ENCODE measurements around the gene OR2AT4. TPM values are rescaled to one million over a fixed set of nuclear protein-coding genes. Genes with fewer than 3 reads are reported as not detected.

Gene OR2AT4
- total and polyA plus RNA-seq, 2 experiments from 2014 or later = not detected

GRCh38 chr11:75072582-75072981, 24.1 kb downstream of the OR2AT4 start:
- H3K36me3 ChIP-seq (ENCODE audit: low read depth) = no peaks in the 10 kb centered on the region
- H3K4me2 ChIP-seq (ENCODE audit: unreplicated experiment) = no peak overlapping the region
- no peak overlapping the region for H2AFZ ChIP-seq
- no peaks in the 10 kb centered on the region for H3K9me2 ChIP-seq (ENCODE audit: insufficient read depth)
- TF ChIP-seq EZH2phosphoT487 (IDR thresholded peaks at IDR 0.05; ENCODE audit: insufficient read depth, low read depth) = no peak
- no peak for TF ChIP-seq EZH2 (IDR thresholded peaks at IDR 0.05; ENCODE audit: insufficient read depth, poor library complexity, severe bottlenecking)
- 15 to 18% methylated on average over 2 of the region's 2 CpGs for WGBS, 2 experiments (ENCODE audit: low coverage in 1 of 2, low lambda C conversion rate in 2 of 2, missing lambda C conversion rate in 2 of 2)
- peaks cover 51% of the 10 kb centered on the region for H3K27me3 ChIP-seq (replicated peaks; ENCODE audit: insufficient read depth)
- no peaks in the 10 kb centered on the region for H3K4me1 ChIP-seq (ENCODE audit: insufficient read depth)
- H3K79me2 ChIP-seq (ENCODE audit: insufficient read depth) = no peaks in the 10 kb centered on the region
- H3K9me3 ChIP-seq (ENCODE audit: low read depth) = no peaks in the 10 kb centered on the region
- no peak for DNase-seq
- H4K20me1 ChIP-seq (ENCODE audit: insufficient read depth) = no peaks in the 10 kb centered on the region
- no peak overlapping the region for H3K4me3 ChIP-seq
- H3K9ac ChIP-seq = no peak overlapping the region
- H3F3A ChIP-seq (ENCODE audit: insufficient read depth) = no peaks in the 10 kb centered on the region
- no peak overlapping the region for H3K27ac ChIP-seq
- in situ Hi-C loops (cut with MboI) = no loop called here

DNA sequence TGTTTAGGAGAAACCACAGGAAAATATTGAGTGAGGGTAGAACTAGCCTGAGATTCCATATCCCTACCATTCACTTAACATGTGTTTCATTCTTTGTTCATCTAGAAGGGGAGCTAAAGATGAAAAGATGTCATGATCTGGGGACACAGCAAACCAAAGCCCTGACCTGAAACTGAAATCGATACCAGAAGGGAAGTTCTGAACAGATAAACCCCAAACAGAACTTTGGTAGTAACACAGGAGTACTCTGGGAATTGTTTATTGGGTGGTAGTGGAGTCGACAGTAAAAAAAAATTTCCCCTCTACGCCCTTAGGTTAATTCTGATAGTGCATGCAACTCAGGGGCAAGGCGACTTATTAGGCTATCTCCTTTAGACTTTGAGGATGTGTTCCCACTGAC, 27.2 kb downstream of the OR2AT4 start:
- H3K4me1 ChIP-seq (ENCODE audit: insufficient read depth) = no peaks in the 10 kb centered on the region
- H3K9me2 ChIP-seq (ENCODE audit: insufficient read depth) = no peaks in the 10 kb centered on the region
- no peak overlapping the region for H3K27ac ChIP-seq
- H3K27me3 ChIP-seq (replicated peaks; ENCODE audit: insufficient read depth) = peaks cover 64% of the 10 kb centered on the region
- TF ChIP-seq EZH2phosphoT487 (IDR thresholded peaks at IDR 0.05; ENCODE audit: insufficient read depth, low read depth) = no peak
- no peak for TF ChIP-seq EZH2 (IDR thresholded peaks at IDR 0.05; ENCODE audit: insufficient read depth, poor library complexity, severe bottlenecking)
- DNase-seq = no peak
- H2AFZ ChIP-seq = no peak overlapping the region
- H3K4me3 ChIP-seq = no peak overlapping the region
- no peak overlapping the region for H3K9ac ChIP-seq
- no peaks in the 10 kb centered on the region for H3K36me3 ChIP-seq (ENCODE audit: low read depth)
- H3K4me2 ChIP-seq (ENCODE audit: unreplicated experiment) = no peak overlapping the region
- no peaks in the 10 kb centered on the region for H3K9me3 ChIP-seq (ENCODE audit: low read depth)
- WGBS, 2 experiments (ENCODE audit: low coverage in 1 of 2, low lambda C conversion rate in 2 of 2, missing lambda C conversion rate in 2 of 2) = 42 to 45% methylated on average over 4 of the region's 4 CpGs
- no peaks in the 10 kb centered on the region for H3K79me2 ChIP-seq (ENCODE audit: insufficient read depth)
- H4K20me1 ChIP-seq (ENCODE audit: insufficient read depth) = no peaks in the 10 kb centered on the region
- in situ Hi-C loops (cut with MboI) = no loop called here
- no peaks in the 10 kb centered on the region for H3F3A ChIP-seq (ENCODE audit: insufficient read depth)

- in situ Hi-C loops (cut with MboI) = no loop called here
Observed at GRCh38 chr11:75068993-75069392, 27.7 kb downstream of the OR2AT4 start.

DNA sequence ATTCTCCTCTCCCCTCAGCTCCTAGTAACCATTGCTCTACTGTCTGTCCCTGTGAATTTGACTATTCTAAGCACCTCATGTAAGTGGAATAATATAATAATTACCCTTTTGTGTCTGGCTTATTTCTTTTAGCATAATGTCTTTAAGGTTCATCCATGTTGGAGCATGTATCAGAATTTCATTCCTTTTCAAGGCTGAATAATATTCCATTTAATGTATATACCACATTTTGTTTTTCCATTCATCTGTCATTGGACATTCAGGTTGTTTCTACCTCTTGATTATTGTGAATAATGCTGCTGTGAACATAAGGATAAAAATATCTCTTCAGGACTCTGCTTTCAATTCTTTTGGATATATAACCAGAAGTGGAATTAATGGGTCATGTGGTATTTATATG, 28.1 kb downstream of the OR2AT4 start:
- Histone ChIP-seq H2AFZ (no peak overlapping the region), H3K36me3 (ENCODE audit: low read depth) (no peaks in the 10 kb centered on the region), H4K20me1 (ENCODE audit: insufficient read depth) (no peaks in the 10 kb centered on the region), H3K9me2 (ENCODE audit: insufficient read depth) (no peaks in the 10 kb centered on the region), H3K27me3 (replicated peaks; ENCODE audit: insufficient read depth) (peaks cover 55% of the 10 kb centered on the region), H3K9ac (no peak overlapping the region), H3K79me2 (ENCODE audit: insufficient read depth) (no peaks in the 10 kb centered on the region), H3K9me3 (ENCODE audit: low read depth) (no peaks in the 10 kb centered on the region), H3K4me2 (ENCODE audit: unreplicated experiment) (no peak overlapping the region), H3K4me1 (ENCODE audit: insufficient read depth) (no peaks in the 10 kb centered on the region), H3K4me3 (no peak overlapping the region), H3K27ac (no peak overlapping the region), H3F3A (ENCODE audit: insufficient read depth) (no peaks in the 10 kb centered on the region)
- in situ Hi-C loops (cut with MboI) = no loop called here
- no peak for TF ChIP-seq EZH2phosphoT487 (IDR thresholded peaks at IDR 0.05; ENCODE audit: insufficient read depth, low read depth)
- TF ChIP-seq EZH2 (IDR thresholded peaks at IDR 0.05; ENCODE audit: insufficient read depth, poor library complexity, severe bottlenecking) = no peak
- DNase-seq = no peak

More at GRCh38 chr11:75068993-75069392, 27.7 kb downstream of the OR2AT4 start:
- no peaks in the 10 kb centered on the region for H3K36me3 ChIP-seq (ENCODE audit: low read depth)
- H3K4me3 ChIP-seq = no peak overlapping the region
- peaks cover 59% of the 10 kb centered on the region for H3K27me3 ChIP-seq (replicated peaks; ENCODE audit: insufficient read depth)
- H3K9me2 ChIP-seq (ENCODE audit: insufficient read depth) = no peaks in the 10 kb centered on the region
- H3K27ac ChIP-seq = no peak overlapping the region
- H3K9ac ChIP-seq = no peak overlapping the region
- H4K20me1 ChIP-seq (ENCODE audit: insufficient read depth) = no peaks in the 10 kb centered on the region
- DNase-seq = no peak
- TF ChIP-seq EZH2phosphoT487 (IDR thresholded peaks at IDR 0.05; ENCODE audit: insufficient read depth, low read depth) (no peak), EZH2 (IDR thresholded peaks at IDR 0.05; ENCODE audit: insufficient read depth, poor library complexity, severe bottlenecking) (no peak)
- H3K4me1 ChIP-seq (ENCODE audit: insufficient read depth) = no peaks in the 10 kb centered on the region
- H3K79me2 ChIP-seq (ENCODE audit: insufficient read depth) = no peaks in the 10 kb centered on the region
- no peaks in the 10 kb centered on the region for H3K9me3 ChIP-seq (ENCODE audit: low read depth)
- no peak overlapping the region for H3K4me2 ChIP-seq (ENCODE audit: unreplicated experiment)
- H3F3A ChIP-seq (ENCODE audit: insufficient read depth) = no peaks in the 10 kb centered on the region
- no peak overlapping the region for H2AFZ ChIP-seq

- Histone ChIP-seq H3K9me2 (ENCODE audit: insufficient read depth) (no peaks in the 10 kb centered on the region), H3K27me3 (replicated peaks; ENCODE audit: insufficient read depth) (peaks cover 49% of the 10 kb centered on the region; the same call in 1 of the 2 replicates), H3K36me3 (ENCODE audit: low read depth) (no peaks in the 10 kb centered on the region), H3F3A (ENCODE audit: insufficient read depth) (no peaks in the 10 kb centered on the region), H3K4me2 (ENCODE audit: unreplicated experiment) (no peak overlapping the region), H3K27ac (no peak overlapping the region), H2AFZ (no peak overlapping the region), H3K9me3 (ENCODE audit: low read depth) (no peaks in the 10 kb centered on the region), H3K4me1 (ENCODE audit: insufficient read depth) (no peaks in the 10 kb centered on the region), H3K4me3 (no peak overlapping the region), H4K20me1 (ENCODE audit: insufficient read depth) (no peaks in the 10 kb centered on the region), H3K79me2 (ENCODE audit: insufficient read depth) (no peaks in the 10 kb centered on the region), H3K9ac (no peak overlapping the region)
- in situ Hi-C loops (cut with MboI) = no loop called here
- TF ChIP-seq EZH2 (IDR thresholded peaks at IDR 0.05; ENCODE audit: insufficient read depth, poor library complexity, severe bottlenecking) (no peak), EZH2phosphoT487 (IDR thresholded peaks at IDR 0.05; ENCODE audit: insufficient read depth, low read depth) (no peak)
- no peak for DNase-seq
- WGBS, 2 experiments (ENCODE audit: low coverage in 1 of 2, low lambda C conversion rate in 2 of 2, missing lambda C conversion rate in 2 of 2) = 56 to 60% methylated on average over 7 of the region's 7 CpGs
Observed at GRCh38 chr11:75066061-75066460, 30.6 kb downstream of the OR2AT4 start.

Measured in GM23248 (cell line).